GM18520 (cell line): ENCODE measurements around the gene IL37.
"Not testable (repeated sequence)": the region's sequence is repeated elsewhere in the genome, so short reads cannot be mapped to it uniquely, and the experiment has no call there.

Source experiments
- ATAC-seq: cut with Tn5 transposase; IDR thresholded peaks from one replicate; pipeline ENCODE4 v1.9.1; 2021; ENCODE audit not compliant: unreplicated experiment

IL37 gene

GRCh38 chr2:112920923-112921532, 10.1 kb downstream of the IL37 start:
- ATAC-seq = no peak

DNA sequence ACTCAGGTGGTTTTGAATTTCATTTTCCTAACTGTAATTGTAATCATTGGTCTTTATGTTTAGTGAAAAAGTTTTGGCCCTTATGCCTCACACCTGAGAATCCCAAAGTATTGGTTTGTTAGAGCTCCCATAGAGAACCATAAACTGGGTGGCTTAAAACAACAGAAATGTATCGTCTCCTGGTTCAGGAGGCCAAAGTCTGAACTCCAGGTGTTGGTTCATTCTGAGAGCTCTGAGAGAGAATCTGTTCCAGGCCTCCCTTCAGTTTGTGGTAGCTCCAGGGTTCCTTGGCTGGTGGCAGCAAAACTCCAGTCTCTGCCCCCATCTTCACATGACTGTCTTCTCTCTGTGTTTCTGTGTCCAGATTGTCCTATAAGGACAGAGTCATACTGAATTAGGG, 11.0 kb downstream of the IL37 start:
- no peak for ATAC-seq

DNA sequence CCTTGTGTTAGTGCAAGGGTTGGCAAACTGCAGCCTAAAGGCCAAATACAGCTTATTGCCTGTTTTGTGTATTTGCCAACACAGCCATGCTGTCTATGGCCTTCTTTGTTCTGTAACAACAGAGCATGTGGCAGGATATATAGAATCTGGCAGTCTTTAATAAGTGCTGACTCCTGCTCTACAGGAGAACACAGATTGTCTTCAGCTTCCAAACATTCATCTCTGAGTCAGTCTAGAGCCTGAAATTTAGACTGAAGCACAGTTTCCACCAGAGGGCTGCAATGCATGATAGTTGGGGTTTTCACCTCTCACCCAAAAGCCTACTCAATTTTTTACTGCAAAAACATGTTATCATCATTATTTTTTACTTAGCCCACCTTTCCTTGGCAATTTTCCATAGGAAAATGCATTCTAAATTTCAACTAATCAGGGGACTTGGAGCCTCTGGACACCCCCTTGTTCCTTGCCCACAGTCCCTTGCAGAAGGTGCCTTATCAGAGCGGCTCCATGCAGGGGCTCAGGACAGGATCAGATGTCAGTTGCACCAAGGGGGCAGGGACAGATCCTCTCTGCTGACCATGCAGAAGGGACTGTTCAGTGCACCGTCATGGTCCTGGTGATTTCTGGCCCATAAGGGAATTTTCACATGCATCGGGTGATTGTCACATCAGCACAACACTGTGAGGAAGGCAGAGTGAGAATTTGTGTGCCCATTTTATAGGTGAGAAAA, 12.4 kb downstream of the IL37 start:
- no peak for ATAC-seq

DNA sequence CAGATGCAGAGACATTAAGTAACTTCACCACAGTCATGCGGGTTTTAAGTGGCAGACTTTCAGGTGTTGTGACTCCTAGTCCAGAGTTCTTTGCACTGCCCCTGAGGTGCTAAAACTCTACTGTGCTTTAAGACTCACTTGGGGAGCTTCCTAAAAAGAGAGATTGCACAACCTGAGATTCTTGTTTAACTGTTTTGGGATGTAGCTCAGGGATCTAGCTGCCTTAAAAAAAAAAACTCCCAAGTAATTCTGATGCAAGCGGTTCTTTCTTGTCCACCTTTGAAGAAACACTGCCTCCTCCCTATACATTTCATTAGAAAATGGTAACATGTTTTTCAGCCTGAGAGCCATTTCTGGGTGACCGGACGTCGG, 13.0 kb downstream of the IL37 start:
- ATAC-seq = no peak

- no peak for ATAC-seq
These were observed 13.4 kb downstream of the IL37 start for GRCh38 chr2:112924360-112924759.

DNA sequence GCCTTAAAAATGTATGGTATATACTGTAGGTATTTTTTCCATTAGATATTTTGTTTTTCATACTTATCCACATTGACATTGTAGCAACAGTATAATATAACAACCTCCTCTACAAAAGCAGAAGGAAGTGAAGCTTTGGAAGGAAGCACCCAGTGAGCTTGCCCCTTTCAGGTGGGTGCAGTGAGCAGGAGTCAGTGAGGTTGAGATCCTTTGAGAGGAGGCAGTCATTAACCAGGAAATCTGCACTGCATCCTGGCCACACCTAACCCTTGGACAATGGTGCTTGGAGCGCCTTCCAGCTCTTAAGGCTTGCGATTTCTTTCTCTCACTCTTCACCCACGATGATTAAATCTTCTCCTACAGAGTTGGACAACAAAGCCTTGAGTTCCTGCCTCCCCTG, 13.9 kb downstream of the IL37 start:
- ATAC-seq = no peak

- no peak for ATAC-seq
These were observed 15.7 kb downstream of the IL37 start for GRCh38 chr2:112926707-112927106.

- ATAC-seq = no peak
These were observed 16.8 kb downstream of the IL37 start for GRCh38 chr2:112927745-112928144.

GRCh38 chr2:112933261-112933660, 22.3 kb downstream of the IL37 start:
- no peak for ATAC-seq

- ATAC-seq = not testable (repeated sequence)
These were observed 23.2 kb downstream of the IL37 start for GRCh38 chr2:112934117-112934516.

DNA sequence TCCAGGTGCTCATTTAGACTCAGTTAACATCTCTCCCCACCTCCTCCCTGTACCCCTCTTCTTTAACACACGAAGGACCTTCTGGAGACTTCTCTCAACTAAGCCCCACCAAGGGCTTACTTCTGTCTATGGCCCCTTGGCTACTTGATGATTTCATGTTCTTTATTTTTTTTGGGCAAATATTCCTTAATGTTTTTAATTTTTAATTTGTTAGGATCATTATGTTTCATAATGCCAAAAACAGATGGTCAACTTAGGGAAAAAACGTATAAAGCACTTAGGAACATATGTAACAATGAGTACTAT, 25.9 kb downstream of the IL37 start:
- ATAC-seq = no peak

DNA sequence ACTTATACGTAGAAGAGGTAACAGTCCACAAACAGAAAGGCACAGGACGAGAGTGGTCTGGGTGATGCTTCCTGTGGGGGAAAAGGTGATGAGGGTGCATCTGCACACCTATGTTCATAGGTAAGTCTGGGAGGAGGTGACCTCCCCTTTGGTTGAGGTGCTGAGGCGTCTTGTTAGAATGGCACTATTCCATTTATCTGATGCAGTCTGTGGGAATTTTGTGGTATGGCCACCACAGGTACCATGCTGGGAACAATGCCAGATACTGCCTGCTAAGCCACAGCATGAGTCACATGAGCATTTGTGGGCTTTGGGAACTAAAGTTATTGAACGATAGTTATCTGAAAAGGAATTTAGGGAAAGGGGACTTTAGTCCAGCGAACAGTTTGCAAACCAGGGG, 27.9 kb downstream of the IL37 start:
- no peak for ATAC-seq

GRCh38 chr2:112939425-112939824, 28.5 kb downstream of the IL37 start:
- no peak for ATAC-seq

DNA sequence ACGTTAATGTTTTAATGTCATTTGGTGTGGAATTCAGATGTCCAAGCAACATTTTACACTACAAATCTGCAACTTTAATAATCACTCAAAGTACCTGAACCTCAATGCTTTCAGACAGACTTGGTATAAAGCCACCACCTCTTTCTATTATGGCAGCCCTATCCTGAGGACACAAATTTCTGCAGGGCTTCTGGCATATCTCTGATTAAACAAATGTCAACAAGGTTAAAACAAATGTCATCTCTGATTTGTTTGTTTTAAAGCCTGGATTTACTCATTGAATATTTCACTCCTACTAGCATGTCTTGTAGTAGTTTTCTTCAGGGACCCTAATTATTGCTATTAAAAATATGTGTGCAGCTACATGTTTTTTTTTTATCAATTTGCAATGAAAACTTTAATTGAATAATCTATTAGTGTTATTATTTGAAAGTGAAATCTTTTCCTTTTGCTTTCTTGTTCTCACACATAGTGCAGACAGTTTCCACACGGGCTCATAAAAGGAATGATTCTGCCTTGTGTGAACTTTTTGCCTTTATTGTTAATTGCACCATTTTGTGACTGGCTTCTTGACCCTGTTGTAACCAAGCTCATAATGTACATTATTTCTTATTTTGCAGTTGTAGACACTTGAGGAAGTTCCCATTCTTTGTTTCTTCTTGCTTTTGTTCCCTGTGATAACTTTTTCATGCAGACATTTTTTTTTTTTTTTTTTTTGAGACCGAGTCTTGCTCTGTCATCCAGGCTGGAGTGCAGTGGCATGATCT, 30.1 kb downstream of the IL37 start:
- ATAC-seq = no peak

DNA sequence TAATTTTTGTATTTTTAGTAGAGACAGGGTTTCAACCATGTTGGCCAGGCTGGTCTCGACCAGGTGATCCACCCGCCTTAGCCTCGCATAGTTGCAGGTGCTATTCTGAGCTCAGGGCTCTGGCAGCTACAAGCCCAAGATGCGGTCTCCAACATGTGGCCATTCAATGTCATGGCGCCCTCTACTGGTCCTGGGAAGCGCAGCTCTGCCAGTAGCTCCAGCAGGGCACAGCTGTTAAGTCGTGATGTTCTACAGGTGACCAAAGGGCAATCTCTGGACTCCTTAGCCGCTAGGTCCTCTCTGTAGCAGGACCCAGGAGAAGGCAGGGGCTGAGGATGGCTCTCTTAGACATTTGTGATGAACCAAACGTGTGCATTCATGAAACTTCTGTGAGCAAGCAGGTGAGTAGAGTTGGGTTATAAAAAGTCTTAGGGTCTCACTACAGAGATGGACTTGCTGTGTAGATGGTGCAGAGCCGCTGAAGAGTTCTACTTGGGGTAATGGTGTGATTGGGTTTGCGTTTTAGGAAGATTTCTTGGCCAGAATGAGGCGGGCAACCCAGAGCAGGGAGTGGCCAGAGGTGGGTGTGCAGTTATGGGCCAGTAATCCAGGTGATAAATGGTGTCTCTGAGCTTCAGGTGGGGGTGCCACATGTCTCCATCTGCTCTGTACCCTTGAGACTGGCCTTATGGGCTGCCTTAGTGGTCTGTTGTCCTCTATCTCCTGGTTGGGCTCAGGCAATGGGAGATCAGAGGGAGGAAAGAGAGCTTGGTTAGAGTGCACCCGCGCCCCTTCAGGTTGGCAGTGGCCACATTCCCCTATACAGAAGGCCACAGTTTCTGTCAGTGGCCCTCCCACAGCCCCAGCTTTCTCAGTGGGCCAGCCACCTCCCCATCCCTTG, 31.0 kb downstream of the IL37 start:
- no peak for ATAC-seq

DNA sequence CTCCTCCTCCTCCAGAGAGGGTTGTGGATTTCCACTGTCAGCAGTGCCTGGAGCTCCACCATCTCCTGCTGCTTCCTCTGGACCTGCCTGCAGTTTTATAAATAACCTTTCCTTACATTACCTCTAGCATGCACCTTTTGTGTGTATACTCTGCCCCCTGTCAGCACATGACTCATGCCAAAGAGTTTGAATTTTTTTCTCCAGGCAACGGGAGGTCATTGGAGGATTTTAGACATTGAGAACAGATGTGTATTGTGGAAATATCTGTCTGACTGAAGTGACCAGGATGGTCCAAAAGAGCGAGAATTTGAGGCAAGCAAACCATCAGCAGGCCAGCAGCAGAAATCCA, 31.7 kb downstream of the IL37 start:
- no peak for ATAC-seq

DNA sequence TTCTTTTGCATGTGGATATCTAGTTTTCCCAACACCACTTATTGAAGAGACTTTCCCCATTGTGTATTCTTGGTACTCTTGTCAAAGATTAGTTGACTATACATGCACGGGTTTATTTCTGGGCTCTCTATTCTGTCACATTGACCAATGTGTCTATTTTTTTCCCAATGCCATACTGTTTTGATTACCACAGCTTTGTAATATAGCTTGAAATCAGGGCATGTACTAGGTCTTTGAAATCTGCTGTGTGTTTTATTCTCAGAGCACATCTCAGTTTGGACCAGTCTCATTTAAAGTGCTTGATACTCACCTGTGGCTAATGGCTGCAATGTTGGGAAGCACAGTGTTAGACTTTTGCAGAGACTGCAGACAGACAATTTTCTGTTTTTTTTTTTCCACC, 34.0 kb downstream of the IL37 start:
- ATAC-seq = no peak

DNA sequence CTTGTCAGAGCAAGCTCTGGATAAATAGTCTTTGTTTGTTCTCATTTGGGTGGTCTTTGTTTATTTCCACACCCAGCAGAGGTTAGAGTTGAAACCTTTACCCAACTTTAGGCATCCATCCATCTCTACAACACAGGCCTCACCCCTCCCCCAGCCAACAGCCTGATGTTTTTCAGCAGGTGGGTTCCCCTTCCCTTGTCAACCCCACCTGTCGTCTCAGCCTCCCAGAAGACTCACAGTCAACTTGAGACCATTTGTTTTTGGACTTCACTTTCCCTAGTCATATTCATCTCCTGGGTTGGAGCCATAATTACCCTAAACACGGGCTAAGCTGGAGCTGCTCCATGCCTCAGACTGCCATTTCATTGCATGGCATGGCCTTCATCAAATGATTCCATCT, 35.1 kb downstream of the IL37 start:
- ATAC-seq = no peak

- ATAC-seq = no peak
These were observed 36.4 kb downstream of the IL37 start for GRCh38 chr2:112947374-112947773.

GRCh38 chr2:112949456-112949855, 38.5 kb downstream of the IL37 start:
- ATAC-seq = no peak

GRCh38 chr2:112954364-112954763, 43.4 kb downstream of the IL37 start:
- ATAC-seq = no peak

- ATAC-seq = no peak
These were observed 46.5 kb downstream of the IL37 start for GRCh38 chr2:112957511-112957910.
